HG03354 (cell line): ENCODE measurements around the gene PSMD8.
"Not testable (repeated sequence)": the region's sequence is repeated elsewhere in the genome, so short reads cannot be mapped to it uniquely, and the experiment has no call there.

ENCODE experiments used
- ATAC-seq: cut with Tn5 transposase; IDR thresholded peaks from one replicate; pipeline ENCODE4 v1.9.1; 2021; ENCODE audit warnings: mild to moderate bottlenecking; ENCODE audit not compliant: unreplicated experiment, poor library complexity, severe bottlenecking

The PSMD8 gene

DNA sequence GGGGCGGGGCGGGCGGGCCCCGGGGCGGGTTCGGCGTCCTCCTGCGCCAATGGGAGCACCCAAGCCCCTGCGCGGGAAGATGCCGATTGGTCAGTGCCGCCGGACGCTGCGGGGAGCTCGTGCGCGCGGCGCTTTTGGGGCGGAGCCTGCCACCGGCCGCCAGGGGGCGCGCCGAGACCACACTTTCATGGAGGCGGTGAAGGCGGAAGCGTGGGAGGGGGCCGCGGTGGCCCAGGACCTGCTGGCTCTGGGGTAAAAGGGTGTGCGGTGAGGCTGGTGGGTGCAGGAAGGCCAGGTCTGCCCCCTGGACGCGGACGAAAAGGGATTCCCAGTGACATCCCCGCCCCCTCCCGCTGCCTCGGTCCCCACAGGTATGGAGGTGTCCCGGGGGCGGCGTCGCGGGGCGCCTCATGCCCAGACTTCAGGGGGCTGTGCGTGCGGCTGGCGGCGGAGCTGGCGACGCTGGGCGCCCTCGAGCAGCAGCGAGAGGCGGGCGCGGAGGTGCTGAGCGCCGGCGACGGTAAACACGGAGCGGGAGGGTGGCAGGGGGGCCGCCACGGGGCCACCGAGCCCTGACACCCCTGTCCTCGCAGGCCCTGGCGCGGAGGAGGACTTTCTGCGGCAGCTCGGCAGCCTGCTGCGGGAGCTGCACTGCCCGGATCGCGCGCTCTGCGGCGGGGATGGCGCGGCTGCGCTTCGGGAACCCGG is 28.8 kb downstream of the PSMD8 start, which contains the start of gene FAM98C:
Gene FAM98C (plus strand): TSS at position 127 of the 708 bp plus-strand sequence. CDS start 61 bp downstream, at position 188.
- ATAC-seq: peak; percentile 90

DNA sequence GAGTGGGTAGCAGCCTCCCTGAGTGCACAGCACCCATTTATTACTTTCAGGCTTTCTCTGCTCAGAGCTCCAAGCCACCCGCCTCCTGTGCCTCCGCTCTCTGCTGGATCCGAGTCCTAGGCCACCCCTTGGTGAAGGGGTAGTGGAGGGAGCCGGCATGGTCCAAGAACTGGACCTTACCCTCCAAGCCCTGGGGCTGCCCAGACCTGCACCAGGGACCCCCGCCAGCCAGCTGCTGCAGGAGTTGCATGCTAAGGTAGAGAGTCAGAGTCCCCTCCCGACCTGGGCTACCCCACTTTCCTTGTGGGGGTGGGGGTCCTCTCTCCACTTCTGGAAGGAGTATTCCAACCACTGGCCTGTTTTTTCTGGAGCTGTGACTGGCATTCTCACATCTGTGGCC is 30.5 kb downstream of the PSMD8 start:
- ATAC-seq: no peak

DNA sequence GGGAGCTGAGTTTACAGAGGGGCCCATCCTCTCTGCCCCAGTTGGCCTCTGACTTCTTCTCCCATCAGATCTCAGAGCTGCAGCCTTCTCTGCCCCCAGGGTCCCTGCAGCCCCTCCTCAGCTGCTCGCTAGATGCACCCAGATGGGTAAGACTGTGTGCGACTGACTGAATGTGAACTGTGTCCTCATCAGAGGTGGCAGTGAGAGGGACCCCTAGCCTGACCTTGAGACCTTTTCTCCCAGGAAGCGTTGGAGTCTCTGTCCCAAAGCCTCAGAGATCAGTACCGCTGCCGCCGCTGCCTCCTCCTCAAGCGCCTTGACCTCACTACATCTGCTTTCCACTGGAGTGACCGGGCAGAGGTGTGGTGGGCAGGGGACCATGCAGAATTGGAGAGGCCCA is 30.9 kb downstream of the PSMD8 start:
- no peak for ATAC-seq

DNA sequence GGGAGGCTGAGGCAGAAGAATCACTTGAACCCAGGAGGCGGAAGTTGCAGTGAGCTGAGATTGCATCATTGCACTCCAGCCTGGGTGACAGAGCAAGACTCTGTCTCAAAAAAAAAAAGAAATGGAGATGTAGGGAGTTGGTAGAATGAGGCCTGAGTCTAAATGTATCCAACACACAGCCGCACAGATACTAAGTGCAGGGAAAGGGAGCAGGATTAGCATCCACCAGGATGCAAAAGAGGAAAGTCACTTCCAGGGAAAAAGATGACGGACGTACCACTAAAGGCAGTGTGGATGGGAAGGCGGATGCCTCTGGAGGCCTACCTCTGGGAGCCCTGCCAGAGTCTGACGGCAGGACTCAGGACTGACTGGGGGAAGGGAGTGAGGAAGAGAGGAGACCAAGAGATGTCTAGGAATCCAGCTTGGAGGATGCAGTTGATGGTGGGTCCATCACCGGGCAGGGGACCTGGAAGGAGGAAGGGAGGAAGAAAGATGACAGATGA is 35.3 kb downstream of the PSMD8 start:
- ATAC-seq: no peak

DNA sequence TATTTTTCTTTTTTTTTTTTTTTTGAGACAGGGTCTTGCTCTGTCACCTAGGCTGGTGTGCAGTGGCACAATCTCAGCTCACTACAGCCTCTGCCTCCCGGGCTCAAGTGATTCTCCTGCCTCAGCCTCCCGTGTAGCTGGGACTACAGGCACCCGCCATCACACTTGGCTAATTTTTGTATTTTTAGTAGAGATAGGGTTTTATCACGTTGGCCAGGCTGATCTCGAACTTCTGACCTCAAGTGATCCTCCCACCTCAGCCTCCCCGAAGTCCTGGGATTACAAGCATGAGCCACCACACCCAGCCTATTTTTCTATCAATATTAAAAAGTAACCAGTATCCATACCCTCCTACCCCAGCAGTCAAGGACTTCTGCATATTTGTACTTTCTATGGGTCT is 36.0 kb downstream of the PSMD8 start:
- not testable (repeated sequence) for ATAC-seq

DNA sequence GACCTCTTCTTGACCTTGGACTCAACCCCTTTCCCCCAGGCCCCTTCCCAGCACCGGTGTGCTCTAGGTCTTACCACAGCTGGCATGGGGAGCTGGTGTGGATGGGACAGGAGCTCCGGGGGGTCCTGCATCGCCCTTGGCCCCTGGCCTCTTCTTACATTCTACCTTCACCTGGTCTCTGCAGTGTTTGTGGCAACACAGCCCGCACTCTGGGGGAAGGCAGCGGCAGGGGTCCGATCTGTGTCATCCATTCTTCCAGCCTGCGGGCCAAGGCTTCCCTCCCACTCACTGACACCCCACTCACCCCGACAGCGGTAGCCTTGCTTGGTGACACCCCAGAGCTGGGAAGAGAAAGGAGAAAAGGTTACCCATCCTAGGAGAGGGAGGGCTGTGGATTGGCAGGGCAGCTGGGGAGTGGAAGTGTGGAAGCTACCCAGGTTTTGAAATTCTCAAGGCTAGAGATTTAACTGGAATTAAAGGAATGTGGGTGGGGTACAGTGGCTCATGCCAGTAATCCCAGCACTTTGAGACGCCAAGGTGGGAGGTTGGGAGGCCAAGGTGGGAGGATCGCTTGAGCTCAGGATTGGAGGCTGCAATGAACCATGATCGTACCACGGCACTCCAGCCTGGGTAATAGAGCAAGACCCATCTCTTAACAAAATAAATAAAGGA is 36.8 kb downstream of the PSMD8 start:
- ATAC-seq: no peak

DNA sequence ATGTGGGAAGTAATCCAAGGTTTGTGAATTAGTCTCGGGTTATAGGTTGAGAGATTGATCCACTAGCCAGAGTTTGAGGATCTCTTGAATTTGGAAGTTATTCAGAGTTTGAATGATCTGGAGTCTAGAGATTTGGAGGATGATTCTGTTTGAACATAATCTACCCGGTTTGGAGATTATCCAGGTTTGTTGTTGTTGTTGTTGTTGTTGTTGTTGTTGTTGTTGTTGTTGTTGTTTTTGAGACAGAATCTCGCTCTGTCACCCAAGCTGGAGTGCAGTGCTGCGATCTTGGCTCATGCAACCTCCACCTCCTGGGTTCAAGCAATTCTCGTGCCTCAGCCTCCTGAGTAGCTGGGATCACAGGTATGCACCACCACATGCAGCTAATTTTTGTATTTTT is 37.5 kb downstream of the PSMD8 start:
- not testable (repeated sequence) for ATAC-seq

DNA sequence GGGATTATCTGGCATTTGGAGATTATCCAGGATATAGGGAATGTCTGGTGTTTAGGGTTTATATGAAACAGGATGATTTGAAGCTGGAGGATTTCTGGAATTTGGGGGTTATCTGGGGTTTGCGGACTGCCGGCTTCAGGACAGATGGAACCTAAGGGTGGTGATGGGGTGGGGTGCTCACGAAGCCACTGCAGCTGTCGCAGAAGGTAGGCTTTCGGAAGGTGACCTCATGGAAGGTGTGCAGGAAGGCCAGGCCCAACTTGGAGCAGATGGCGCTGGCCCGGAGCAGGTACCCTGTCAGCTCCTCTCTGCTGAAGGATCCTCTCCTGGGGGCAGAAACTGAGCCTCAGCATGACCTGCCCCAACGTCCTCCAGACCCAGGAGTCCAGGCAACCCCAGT is 38.1 kb downstream of the PSMD8 start:
- ATAC-seq: no peak

DNA sequence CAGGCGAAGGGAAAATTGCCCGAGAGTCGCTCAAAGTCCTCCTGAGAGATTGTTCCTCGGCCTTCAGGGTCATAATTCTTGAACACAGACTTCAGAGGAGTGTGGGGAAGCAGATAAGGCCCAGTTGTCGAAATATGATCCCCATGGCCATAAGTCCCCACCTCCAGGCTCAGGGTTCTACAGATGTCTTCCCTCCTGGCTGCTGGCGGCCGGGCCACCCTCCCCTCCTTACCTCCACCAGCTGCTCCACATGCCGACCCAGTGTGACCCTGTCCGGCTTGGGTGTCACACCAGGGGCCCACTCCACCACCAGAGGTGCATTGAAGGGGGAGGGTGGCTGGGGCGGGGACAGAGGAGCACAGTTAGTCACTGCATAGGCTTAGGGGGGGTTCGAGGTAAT is 38.6 kb downstream of the PSMD8 start:
- ATAC-seq: no peak

DNA sequence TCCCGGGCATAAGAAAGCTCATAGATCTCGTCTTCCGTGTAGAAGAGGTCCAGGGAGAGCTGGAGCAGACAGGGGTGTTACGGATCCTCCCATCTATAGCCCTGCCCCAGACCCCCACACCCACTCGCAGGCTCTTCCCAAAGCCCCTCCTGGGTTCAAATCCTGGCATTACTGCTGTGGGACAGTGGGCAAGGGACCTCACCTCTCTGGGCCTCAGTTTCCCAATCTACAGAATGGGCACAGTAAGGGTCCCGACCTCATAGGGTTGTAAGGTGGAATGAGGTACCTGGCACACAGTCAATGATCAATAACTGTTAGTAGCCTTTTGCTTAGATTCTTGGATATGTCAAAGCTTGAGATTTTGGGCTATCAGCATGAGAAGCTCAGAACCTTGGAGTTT is 39.0 kb downstream of the PSMD8 start:
- ATAC-seq: no peak

DNA sequence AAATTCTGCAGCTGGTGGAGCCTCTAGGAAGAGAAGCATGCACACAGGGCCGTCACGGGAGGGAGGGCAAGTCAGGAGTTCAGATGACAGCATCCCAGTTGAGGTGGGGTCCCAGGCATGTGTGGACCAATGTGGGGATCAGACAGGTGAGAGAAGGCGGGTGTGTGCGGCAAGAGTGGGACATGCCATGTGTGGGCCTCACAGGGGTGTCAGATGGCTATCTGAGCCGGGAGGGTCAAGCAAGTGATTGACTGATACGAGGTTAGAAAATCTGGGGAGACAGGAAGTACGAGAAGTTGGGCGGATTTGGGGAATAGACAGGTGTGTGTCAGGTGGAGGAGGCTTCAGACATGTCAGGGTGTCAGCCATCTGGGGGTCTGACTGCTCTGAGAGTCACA is 42.8 kb downstream of the PSMD8 start:
- no peak for ATAC-seq

DNA sequence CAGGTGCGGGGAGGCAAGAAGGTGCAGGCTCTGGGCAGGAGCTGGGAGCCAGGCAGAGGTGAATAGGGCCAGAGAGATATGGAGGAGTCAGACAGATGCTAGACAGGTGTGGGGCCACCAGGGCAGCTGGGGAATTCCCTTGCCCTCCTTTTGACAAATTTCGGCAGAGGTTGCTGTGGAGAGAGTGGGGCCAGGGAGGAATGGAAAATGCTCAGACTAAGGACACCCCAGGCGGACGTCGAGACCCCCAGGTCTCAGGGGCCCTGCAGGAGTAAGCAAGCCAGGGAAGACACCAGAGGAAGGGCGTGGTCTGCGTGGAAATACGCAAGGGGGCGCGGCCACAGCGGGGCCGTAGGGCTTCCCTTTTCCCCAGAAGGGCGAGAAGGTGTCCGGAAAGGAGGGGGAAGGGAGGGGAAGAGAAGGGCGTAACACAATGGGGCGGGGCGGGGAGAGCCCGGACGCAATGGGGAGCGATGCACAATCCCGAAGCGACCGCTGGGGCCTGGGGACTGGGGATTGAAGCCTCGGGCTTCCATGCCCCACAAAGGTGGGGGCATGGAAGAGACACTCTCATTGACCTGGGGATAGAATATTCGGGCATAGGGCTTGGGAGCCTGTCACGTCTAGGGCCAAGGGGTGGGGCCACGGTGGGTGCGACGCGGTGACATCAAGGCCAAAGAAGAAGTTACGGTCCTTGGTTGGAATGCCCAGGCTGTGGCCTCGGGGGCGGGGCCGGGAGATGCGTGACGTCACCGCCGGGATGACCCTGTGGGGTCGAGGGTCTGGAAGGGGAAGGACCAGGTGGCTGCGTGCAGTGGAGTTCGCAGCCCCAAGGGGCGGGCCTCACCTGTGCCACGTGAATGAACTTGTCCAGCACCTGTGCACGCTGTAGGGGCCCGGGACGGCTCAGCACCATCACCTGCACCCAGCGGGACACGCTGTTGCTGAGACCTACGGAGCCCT is 43.5 kb downstream of the PSMD8 start:
- no peak for ATAC-seq

DNA sequence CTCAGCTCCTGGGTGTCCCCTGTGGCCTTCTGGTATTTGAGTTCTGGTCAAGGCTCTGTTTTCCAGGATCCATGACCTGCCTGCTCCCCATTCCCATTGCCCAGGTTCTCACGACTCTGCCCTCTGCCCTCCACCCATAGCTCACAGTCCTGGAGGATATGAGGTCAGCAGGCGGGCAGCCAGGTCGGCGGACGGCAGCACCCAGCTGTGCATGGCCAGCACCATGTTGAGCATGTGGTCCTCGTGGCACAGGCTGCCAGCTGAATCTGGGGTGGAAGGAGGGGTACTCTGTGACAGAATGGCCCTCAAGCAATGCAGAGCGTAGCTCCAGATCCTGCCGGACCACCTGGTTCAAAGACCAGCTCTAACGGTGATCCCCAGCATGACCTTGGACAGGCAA is 46.6 kb downstream of the PSMD8 start:
- ATAC-seq: no peak

DNA sequence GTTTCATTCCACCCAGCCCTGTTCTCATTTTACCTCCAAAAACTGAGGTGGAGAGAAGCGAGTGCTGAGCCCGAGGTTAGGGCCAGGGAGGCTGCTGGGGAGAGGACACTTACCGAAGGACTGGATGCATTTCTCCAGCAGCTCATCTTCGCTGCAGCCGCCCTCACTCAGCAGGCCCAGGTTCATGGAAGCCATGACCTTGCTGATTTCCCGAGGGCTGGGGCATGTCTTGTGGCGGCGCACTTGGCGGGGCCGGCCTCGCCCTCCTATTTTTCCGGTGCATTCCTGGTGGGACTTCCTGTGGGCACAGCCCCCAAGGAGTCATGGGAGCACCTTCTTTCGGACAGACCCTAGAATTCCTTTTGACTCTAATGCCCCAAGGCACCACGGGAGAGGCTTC is 47.5 kb downstream of the PSMD8 start:
- no peak for ATAC-seq

DNA sequence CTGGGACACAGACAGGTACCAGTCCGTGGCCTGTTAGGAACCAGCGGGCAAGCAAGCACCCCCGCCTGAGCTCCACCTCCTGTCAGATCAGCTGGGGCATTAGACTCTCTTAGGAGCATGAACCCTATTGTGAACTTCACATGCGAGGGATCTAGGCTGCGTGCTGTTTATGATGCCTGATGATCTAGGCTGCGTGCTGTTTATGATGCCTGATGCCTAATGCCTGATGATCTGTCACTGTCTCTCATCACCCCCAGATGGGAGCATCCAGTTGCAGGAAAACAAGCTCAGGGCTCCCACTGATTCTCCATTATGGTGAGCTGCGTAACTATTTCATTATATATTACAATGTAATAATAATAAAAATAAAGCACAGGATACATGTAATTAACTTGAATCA is 48.1 kb downstream of the PSMD8 start:
- ATAC-seq: no peak

DNA sequence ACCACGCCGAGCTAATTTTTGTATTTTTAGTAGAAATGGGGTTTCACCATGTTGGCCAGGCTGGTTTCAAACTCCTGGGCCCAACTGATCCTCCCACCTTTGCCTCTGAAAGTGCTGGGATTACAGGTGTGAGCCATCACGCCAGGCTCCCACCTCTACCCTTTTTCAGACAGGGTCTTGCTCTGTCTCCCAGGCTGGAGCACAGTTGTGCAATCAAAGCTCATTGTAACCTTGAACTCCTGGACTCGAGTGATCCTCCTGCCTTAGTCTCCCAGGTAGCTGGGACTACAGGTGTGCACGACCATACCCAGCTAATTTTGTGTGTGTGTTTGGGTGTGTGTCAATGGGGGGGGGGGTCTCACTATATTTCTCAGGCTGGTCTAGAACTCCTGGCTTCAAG is 49.9 kb downstream of the PSMD8 start:
- ATAC-seq: no peak

DNA sequence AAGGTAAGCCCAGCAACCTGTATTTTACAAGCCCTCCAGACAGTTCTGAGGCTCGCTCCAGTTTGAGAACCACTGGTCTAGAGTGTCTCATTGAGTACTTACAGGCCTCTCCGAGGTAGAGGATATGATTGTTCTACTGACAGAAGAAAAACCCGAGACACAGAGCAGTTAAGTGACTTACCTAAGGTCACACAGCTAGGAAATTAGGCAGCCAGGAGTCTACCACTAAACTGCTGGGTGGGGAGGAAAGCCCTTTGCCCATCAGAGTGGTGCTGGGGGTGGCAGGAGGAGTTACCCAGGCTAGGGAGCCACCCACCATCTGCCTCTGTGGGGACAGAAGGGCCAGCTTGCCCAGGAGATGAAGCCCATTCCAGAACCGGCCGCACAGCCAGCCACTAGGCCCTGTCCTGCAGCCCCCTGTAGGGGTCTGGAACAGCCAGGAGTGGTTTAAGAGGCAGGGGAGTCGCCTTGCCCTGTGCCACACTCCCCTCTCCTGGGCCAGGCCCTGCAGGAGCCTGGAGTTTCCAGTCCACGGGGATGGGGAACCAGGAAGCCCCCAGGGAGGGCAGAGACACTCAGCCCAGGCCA is 50.9 kb downstream of the PSMD8 start:
- ATAC-seq: no peak

DNA sequence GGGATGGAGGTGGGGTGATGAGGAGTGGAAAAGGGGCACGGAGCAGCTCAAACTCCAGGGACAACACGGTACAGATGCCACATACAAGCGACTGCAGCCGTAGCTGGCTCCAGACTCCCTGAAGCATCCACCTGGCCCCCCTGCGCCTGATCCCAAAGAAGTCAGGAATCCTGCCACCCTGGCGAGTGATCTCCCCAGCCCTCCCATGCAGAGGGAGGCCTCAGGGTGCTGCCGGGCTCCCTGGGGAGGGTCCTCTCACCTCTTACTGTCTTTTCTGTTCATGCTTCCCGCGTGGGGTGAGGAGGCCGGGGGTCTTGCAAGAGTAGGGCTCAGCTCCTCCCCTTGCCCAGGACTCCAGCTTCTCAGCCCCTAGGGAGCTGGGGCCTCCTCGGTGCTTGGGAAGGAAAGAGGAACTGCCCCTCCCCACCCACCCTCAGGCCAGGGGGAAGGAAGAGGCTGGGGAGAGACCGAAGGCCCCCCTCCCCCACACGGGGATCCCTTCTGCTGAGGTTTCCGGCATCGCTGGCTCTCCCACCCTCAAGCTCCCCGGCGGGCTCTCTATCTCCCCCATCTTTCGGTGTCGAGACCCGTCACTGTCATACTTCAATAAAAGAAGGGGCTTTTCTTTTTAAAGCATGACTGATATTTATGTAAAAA is 51.6 kb downstream of the PSMD8 start, which contains the start of gene RASGRP4:
Gene RASGRP4 (minus strand): TSS at position 410 of the 657 bp plus-strand sequence. CDS start 128 bp downstream, at position 282.
- ATAC-seq: no peak

DNA sequence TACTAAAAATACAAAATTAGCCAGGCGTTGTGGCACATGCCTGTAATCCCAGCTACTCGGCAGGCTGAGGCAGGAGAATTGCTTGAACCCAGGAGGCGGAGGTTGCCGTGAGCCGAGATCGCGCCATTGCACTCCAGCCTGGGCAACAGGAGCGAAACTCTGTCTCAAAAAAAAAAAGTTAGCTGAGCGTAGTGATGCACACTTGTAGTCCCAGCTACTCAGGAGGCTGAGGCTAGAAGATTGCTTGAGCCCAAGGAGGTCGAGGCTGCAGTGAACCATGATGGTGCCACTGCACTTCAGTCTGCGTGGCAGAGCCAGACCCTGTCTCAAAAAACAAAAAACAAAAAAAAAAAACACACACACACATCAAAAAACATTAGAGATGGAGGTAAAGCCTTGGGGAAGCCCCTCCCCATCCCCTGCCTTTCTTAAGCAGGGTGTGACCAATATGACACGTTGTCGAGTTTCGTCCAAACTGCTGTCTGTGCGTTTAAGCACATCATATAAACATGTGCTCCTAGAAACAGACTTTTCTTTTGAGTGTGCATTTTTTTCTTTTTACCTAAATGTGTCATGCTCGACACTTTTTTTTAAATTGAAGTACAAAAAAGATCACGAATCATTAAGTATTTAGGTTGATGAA is 52.8 kb downstream of the PSMD8 start:
- not testable (repeated sequence) for ATAC-seq
